SU-DHL-6 (cell line): ENCODE data around the gene DSCAML1.

Experiments
- H2AFZ ChIP-seq: fragments of 200-600 bp; sonication (generic); 2 replicates; pipeline ENCODE4 v1.6.1; 2014; ENCODE audit warnings: low read depth, mild to moderate bottlenecking, moderate library complexity, mixed read lengths, antibody characterized with exemption, low read length; ENCODE audit not compliant: severe bottlenecking
- H3F3A ChIP-seq: fragments of 200-600 bp; shearing (Covaris generic); 2 replicates; pipeline ENCODE4 v1.6.0; 2016; ENCODE audit warnings: antibody characterized with exemption, mild to moderate bottlenecking; ENCODE audit not compliant: insufficient read depth
- H3K27ac ChIP-seq: fragments of 200-600 bp; sonication (generic); 2 replicates; pipeline ENCODE4 v1.5.1; 2016; ENCODE audit warnings: low read depth, mild to moderate bottlenecking, low read length, moderate library complexity, mixed read lengths
- H3K27me3 ChIP-seq: fragments of 200-600 bp; sonication (generic), shearing (Covaris generic); 2 replicates; pipeline ENCODE4 v1.6.0; 2014; ENCODE audit warnings: mild to moderate bottlenecking, low read length
- H3K36me3 ChIP-seq: fragments of 200-600 bp; sonication (generic); 2 replicates; pipeline ENCODE4 v1.6.1; 2014; ENCODE audit warnings: mild to moderate bottlenecking, low read length, mixed read lengths
- H3K4me2 ChIP-seq: fragments of 300-600, 200-600 bp; shearing (Covaris generic), sonication (generic); 2 replicates; pipeline ENCODE4 v1.6.0; 2014; ENCODE audit warnings: low read length, low read depth, mild to moderate bottlenecking; ENCODE audit not compliant: poor library complexity, severe bottlenecking
- H3K4me3 ChIP-seq: fragments of 200-600 bp; sonication (generic); 2 replicates; pipeline ENCODE4 v1.5.1; 2014; ENCODE audit warnings: antibody characterized with exemption, low read length, mild to moderate bottlenecking, mixed read lengths; ENCODE audit not compliant: insufficient read depth, poor library complexity, severe bottlenecking
- H3K79me2 ChIP-seq: fragments of 200-600 bp; sonication (generic); 2 replicates; pipeline ENCODE4 v1.6.1; 2014; ENCODE audit warnings: mild to moderate bottlenecking, low read length, moderate library complexity; ENCODE audit not compliant: insufficient read depth
- H3K9ac ChIP-seq: fragments of 200-600 bp; sonication (generic); 2 replicates; pipeline ENCODE4 v1.7.0; 2014; ENCODE audit warnings: mild to moderate bottlenecking, low read length
- H3K9me2 ChIP-seq: fragments of 200-600 bp; sonication (generic); replicated peaks from 2 replicates; pipeline ENCODE4 v1.6.1; 2014; ENCODE audit warnings: low read length; ENCODE audit not compliant: insufficient read depth
- H3K9me3 ChIP-seq: fragments of 200-600 bp; sonication (generic); 2 replicates; pipeline ENCODE4 v1.6.1; 2014; ENCODE audit warnings: low read length, mixed read lengths; ENCODE audit not compliant: insufficient read depth
- H4K20me1 ChIP-seq: fragments of 200-600 bp; sonication (generic); 2 replicates; pipeline ENCODE4 v1.6.1; 2014; ENCODE audit warnings: low read depth, mild to moderate bottlenecking, antibody characterized with exemption, low read length, moderate library complexity, mixed read lengths
- CTCF ChIP-seq: fragments of 200-600 bp; sonication (generic); IDR thresholded peaks from one replicate; pipeline ENCODE4 v1.5.1; 2017; ENCODE audit warnings: antibody characterized with exemption, mild to moderate bottlenecking, low read length, moderate library complexity; ENCODE audit not compliant: insufficient read depth, poor library complexity, severe bottlenecking
- EZH2phosphoT487 ChIP-seq: fragments of 200-600 bp; sonication (generic), shearing (Covaris generic); conservative IDR thresholded peaks from 2 replicates; pipeline ENCODE4 v1.6.1; 2018; ENCODE audit warnings: mild to moderate bottlenecking, antibody characterized with exemption, low read length, moderate library complexity, mixed read lengths

DSCAML1 gene

GRCh38 chr11:117546431-117547194 lies 250.4 kb downstream of the DSCAML1 start:
- Histone ChIP-seq H3K27ac (no peak overlapping the region), H2AFZ (no peak overlapping the region), H3F3A (no peaks in the 10 kb centered on the region), H3K36me3 (no peaks in the 10 kb centered on the region), H4K20me1 (no peaks in the 10 kb centered on the region), H3K9me2 (no peaks in the 10 kb centered on the region), H3K9ac (no peak overlapping the region), H3K79me2 (no peaks in the 10 kb centered on the region), H3K9me3 (no peaks in the 10 kb centered on the region), H3K27me3 (no peaks in the 10 kb centered on the region), H3K4me2 (no peak overlapping the region), H3K4me3 (no peak overlapping the region)
- TF ChIP-seq EZH2phosphoT487 (no peak), CTCF (no peak)

- TF ChIP-seq EZH2phosphoT487 (no peak), CTCF (no peak)
- no peaks in the 10 kb centered on the region for H3K27me3 ChIP-seq
Observed at GRCh38 chr11:117545706-117546105, 251.3 kb downstream of the DSCAML1 start.

GRCh38 chr11:117544130-117544800 lies 252.8 kb downstream of the DSCAML1 start:
- no peak overlapping the region for H3K4me2 ChIP-seq
- no peak overlapping the region for H3K9ac ChIP-seq
- no peaks in the 10 kb centered on the region for H3K27me3 ChIP-seq
- no peaks in the 10 kb centered on the region for H3K36me3 ChIP-seq
- H3K9me3 ChIP-seq, result no peaks in the 10 kb centered on the region
- H3F3A ChIP-seq, result no peaks in the 10 kb centered on the region
- H3K79me2 ChIP-seq, result no peaks in the 10 kb centered on the region
- no peak overlapping the region for H2AFZ ChIP-seq
- H3K27ac ChIP-seq, result no peak overlapping the region
- H3K9me2 ChIP-seq, result no peaks in the 10 kb centered on the region
- H3K4me3 ChIP-seq, result no peak overlapping the region
- no peaks in the 10 kb centered on the region for H4K20me1 ChIP-seq
- no peak for TF ChIP-seq CTCF
- no peak for TF ChIP-seq EZH2phosphoT487

More at GRCh38 chr11:117545706-117546105, 251.3 kb downstream of the DSCAML1 start:
- H3K9me3 ChIP-seq, result no peaks in the 10 kb centered on the region
- H3K79me2 ChIP-seq, result no peaks in the 10 kb centered on the region
- no peak overlapping the region for H3K4me2 ChIP-seq
- no peaks in the 10 kb centered on the region for H3F3A ChIP-seq
- no peak overlapping the region for H3K9ac ChIP-seq
- no peaks in the 10 kb centered on the region for H4K20me1 ChIP-seq
- no peaks in the 10 kb centered on the region for H3K9me2 ChIP-seq
- no peaks in the 10 kb centered on the region for H3K36me3 ChIP-seq
- H2AFZ ChIP-seq, result no peak overlapping the region
- no peak overlapping the region for H3K27ac ChIP-seq
- H3K4me3 ChIP-seq, result no peak overlapping the region
